Epithelial cell of esophagus (primary cell): ENCODE results near the gene P4HA3.

ENCODE experiments used
- DNase-seq: peaks from one replicate; pipeline ENCODE4 v3.0.0; 2010; ENCODE audit warnings: low read depth
- H3K4me3 ChIP-seq: 2 replicates; pipeline ENCODE4 v1.5.1; 2011; ENCODE audit warnings: mild to moderate bottlenecking, low read length, control low read depth
- CTCF ChIP-seq: IDR thresholded peaks from 2 replicates; pipeline ENCODE4 v1.5.1; 2011; ENCODE audit warnings: low read depth, mild to moderate bottlenecking, low read length, control low read depth, inconsistent platforms; ENCODE audit not compliant: insufficient read depth; ENCODE audit errors: missing control alignments

The P4HA3 gene

GRCh38 chr11:74318241-74318932, 6.9 kb upstream of the P4HA3 start:
- no peak for DNase-seq
- TF ChIP-seq CTCF = no peak
- H3K4me3 ChIP-seq = no peak overlapping the region

- no peak for DNase-seq
- no peak for TF ChIP-seq CTCF
- H3K4me3 ChIP-seq = no peak overlapping the region
Measured at GRCh38 chr11:74316772-74317505, 5.5 kb upstream of the P4HA3 start.

- H3K4me3 ChIP-seq = no peak overlapping the region
- TF ChIP-seq CTCF = no peak
- DNase-seq = peak; percentile 58
Measured at GRCh38 chr11:74312326-74312725, 886 bp upstream of the P4HA3 start.

GRCh38 chr11:74310857-74311256, 583 bp downstream of the P4HA3 start:
- TF ChIP-seq CTCF = no peak
- peak overlapping the region; percentile 34 for H3K4me3 ChIP-seq
- DNase-seq = no peak

- no peak overlapping the region for H3K4me3 ChIP-seq
- no peak for DNase-seq
- no peak for TF ChIP-seq CTCF
Measured at GRCh38 chr11:74307434-74307833, 4.0 kb downstream of the P4HA3 start.

GRCh38 chr11:74306435-74307175, 4.8 kb downstream of the P4HA3 start:
- H3K4me3 ChIP-seq = no peak overlapping the region
- no peak for TF ChIP-seq CTCF
- no peak for DNase-seq
